GM19043 (cell line): ENCODE data around the gene MOBP.
A peak's percentile ranks its signal among the peaks of the same experiment; 100 is the strongest.
"Not testable (repeated sequence)": the region's sequence is repeated elsewhere in the genome, so short reads cannot be mapped to it uniquely, and the experiment has no call there.

Experiments
- ATAC-seq: cut with Tn5 transposase; IDR thresholded peaks from one replicate; pipeline ENCODE4 v1.9.1; 2021; ENCODE audit warnings: low read depth; ENCODE audit not compliant: unreplicated experiment

The MOBP gene

DNA sequence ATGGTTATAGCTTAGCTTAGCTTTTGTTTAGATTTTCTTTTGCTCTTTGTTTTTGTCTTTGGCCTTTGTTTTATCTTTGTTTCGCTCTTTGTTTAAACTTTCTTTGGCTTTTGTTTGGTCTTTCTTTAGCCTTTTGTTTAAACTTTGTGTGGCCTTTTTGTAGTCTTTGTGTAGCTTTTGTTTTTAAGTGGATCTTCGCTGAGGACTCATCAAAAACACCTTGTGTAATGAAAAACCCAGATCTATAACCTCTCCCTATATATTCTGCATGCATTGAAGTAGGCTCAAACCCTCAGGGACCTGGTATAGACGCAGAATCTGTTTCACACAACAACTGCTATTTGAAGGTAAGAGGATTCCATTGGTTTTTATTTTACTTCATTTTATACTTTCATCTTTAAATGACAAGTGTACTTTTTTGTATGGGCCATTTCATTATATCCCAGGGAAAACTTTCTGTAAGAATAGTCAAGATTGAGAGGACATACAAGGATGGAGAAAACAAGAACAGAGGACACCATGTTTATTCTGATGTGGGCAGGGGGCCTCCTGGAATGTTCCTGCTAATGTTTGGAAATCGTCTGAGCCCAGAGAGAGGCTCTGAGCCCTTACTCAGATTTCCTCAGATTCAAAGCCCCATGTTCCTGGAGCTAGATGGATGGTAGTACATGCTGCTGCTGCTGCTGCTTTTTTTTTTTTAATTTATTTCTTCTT is at the start of gene MOBP:
MOBP (plus strand) TSS at position 287 of the 714 bp plus-strand sequence. CDS start 34,390 bp downstream, outside the sequence.
- ATAC-seq: no peak

- ATAC-seq: not testable (repeated sequence)
Measured at GRCh38 chr3:39418556-39419225, 48.8 kb upstream of the MOBP start.

- ATAC-seq: no peak
Measured at GRCh38 chr3:39419742-39420315, 47.7 kb upstream of the MOBP start.

GRCh38 chr3:39420543-39420942 is 46.9 kb upstream of the MOBP start:
- no peak for ATAC-seq

DNA sequence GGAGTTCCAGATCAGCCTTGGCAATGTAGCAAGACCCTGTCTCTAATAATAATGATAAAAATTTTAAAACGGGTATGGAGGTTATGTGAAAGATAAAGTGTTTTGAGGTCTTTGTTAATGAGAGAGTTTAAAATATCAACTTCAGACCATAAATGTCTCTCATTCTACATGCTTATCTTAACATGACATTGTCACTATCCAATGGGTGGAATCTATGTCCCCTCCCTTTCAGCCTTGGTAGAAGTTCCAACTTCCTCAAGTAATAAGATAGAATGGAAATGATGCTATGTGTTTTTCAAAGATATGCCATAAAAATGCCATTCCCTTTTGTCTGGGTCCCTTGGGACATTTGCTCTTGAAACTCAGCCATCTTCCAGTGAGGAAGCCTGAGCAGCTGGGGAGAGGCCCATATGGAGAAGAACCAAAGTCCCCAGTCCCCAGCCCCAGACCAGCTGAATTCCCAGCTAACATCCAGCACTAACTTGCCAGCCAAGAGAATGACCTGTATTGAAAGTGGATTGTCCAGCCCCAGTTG is 44.0 kb upstream of the MOBP start:
- ATAC-seq: no peak

GRCh38 chr3:39426312-39426711 is 41.2 kb upstream of the MOBP start:
- ATAC-seq: no peak

- ATAC-seq: no peak
Measured at GRCh38 chr3:39427506-39427905, 40.0 kb upstream of the MOBP start.

GRCh38 chr3:39428745-39429201 is 38.7 kb upstream of the MOBP start:
- no peak for ATAC-seq

- no peak for ATAC-seq
Measured at GRCh38 chr3:39429466-39429865, 38.0 kb upstream of the MOBP start.

- ATAC-seq: no peak
Measured at GRCh38 chr3:39432342-39432741, 35.1 kb upstream of the MOBP start.

DNA sequence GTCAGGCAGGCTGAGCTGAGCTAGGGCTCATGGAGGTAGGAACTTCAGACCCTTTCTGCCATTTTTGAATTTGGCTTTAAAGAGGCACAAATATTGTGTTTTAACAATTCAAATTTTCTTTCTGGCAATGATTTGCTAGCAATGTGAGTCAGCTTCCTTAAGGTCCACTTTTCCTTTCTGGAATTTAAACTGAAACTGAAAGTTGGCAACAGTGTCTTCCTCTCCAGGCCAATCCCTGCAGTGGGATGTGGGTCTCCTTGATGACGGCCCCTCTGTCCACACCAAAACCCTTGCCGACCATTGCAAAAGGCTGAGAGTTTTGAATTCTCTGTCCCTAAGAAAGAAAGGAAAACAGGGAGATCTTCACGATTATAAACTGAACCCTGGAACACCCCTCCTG is 33.8 kb upstream of the MOBP start:
- no peak for ATAC-seq

DNA sequence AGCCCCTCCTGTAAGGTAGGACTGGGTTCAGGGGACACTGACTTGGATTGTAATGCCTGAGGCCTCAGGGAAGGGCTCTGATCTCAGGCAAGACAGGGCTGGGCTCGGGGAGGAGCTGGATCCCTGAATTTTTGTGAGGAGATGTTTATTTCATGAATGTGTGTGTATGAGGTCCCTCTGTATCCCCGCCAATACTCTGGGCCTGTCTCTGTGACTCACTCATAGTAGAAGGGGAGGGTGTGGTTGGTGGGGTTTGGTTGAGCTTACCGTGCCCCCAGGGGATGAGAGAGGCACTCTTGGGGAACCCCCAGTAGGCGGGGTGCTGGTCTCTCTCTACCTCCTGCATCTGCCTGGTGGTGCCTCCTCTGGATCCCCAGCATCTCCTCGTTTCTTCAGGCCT is 32.9 kb upstream of the MOBP start:
- ATAC-seq: peak; percentile 47

GRCh38 chr3:39435006-39435748 is 32.3 kb upstream of the MOBP start:
- no peak for ATAC-seq

DNA sequence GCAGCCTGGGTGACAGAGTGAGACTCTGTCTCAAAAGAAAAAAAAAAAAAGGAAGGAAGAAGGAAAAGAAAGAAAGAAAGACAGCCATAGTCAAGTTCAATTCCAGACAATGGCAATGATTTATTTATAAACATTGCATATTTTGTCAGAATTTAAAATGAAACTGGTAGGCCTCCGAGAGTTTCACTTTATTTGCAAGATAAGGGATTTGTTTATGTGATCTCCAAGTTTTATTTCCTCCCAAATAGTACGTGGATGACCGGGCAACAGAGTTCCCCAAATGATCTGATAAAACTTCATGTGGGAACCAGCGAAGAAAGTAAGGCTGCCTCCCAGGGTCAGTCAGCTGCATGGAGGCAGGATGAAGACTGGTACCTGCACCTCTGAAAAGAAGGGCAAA is 28.6 kb upstream of the MOBP start:
- ATAC-seq: no peak

GRCh38 chr3:39440316-39440715 is 27.2 kb upstream of the MOBP start:
- no peak for ATAC-seq

- ATAC-seq: no peak
Measured at GRCh38 chr3:39443530-39443929, 23.9 kb upstream of the MOBP start.

GRCh38 chr3:39445927-39446326 is 21.6 kb upstream of the MOBP start:
- no peak for ATAC-seq

DNA sequence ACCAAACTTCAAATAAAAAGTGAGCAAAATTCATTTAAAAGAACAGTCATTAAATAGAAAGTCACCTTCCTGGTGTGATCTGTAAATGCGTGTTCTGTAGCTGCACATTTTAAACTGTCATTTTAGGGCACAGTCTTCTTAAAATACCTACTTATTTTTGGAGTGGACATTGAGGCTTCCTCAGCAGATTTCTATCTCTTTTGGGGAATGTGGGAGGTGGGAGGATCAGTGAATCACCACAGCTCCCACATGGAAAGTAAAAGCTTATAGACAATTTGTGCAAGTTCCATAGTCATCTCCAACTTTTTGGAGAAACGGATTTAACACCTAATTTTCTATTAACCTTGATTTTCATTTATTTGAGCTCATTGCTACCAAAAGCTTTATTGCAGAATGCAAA is 21.0 kb upstream of the MOBP start:
- no peak for ATAC-seq

GRCh38 chr3:39447637-39448483 is 19.6 kb upstream of the MOBP start:
- ATAC-seq: peak; percentile 84
